Activated CD4-positive, alpha-beta T cell treated with anti-CD3 and anti-CD28 coated beads, Interleukin-10, Interleukin-2, amounts not matched to agents 100 ng/mL and 50 ng/mL, durations not matched to agents 16 hours and 8 hours (primary cell): Measurements from ENCODE around the gene COA1.
"Not testable (repeated sequence)": the region's sequence is repeated elsewhere in the genome, so short reads cannot be mapped to it uniquely, and the experiment has no call there.

Experiments used
- DNase-seq: peaks from one replicate; pipeline ENCODE4 v3.0.0-alpha.2; 2020

The COA1 gene

GRCh38 chr7:43729214-43729923 lies at the start of gene COA1:
Gene COA1 (minus strand): TSS chr7:43729523. CDS start chr7:43648614, 80,909 bp downstream.
- peak; percentile 88 for DNase-seq

DNA sequence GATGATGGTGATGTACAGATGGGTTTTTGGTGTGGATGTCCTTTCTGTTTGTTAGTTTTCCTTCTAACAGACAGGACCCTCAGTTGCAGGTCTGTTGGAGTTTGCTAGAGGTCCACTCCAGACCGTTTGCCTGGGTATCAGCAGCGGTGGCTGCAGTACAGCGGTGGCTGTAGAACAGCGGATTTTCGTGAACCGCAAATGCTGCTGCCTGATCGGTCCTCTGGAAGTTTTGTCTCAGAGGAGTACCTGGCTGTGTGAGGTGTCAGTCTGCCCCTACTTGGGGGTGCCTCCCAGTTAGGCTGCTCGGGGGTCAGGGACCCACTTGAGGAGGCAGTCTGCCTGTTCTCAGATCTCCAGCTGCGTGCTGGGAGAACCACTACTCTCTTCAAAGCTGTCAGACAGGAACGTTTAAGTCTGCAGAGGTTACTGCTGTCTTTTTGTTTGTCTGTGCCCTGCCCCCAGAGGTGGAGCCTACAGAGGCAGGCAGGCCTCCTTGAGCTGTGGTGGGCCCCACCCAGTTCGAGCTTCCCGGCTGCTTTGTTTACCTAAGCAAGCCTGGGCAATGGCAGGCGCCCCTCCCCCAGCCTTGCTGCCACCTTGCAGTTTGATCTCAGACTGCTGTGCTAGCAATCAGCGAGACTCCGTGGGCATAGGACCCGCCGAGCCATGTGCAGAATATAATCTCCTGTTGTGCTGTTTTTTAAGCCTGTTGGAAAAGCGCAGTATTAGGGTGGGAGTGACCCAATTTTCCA lies 49.1 kb upstream of the COA1 start:
- DNase-seq = not testable (repeated sequence)

DNA sequence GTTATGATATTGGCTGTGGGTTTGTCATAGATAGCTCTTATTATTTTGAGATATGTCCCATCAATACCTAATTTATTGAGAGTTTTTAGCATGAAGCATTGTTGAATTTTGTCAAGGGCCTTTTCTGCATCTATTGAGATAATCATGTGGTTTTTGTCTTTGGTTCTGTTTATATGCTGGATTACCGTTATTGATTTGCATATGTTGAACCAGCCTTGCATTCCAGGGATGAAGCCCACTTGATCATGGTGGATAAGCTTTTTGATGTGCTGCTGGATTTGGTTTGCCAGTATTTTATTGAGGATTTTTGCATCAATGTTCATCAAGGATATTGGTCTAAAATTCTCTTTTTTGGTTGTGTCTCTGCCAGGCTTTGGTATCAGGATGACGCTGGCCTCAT lies 45.9 kb upstream of the COA1 start:
- DNase-seq = not testable (repeated sequence)

- DNase-seq = not testable (repeated sequence)
Observed at GRCh38 chr7:43773268-43773667, 43.9 kb upstream of the COA1 start.

- DNase-seq = no peak
Observed at GRCh38 chr7:43771573-43771972, 42.2 kb upstream of the COA1 start.

DNA sequence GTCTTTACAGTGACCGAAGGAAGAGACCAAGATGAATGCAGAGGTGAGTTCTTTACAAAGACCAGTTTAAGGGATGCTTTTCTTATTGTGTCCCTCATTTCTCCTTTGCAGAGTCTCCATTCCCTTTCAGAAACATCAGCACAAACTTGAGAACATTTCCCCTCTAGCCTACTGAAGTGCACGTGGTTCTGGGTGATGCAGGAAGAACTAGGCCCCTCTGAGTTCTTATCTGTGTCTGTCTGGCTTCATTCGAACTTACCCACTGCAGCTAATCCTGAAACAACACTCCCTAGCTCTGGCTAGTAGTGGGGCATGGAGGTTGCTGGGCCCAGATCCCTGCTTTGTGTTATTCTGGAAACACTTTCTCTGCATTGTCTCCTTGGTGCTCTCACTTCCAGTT lies 41.8 kb upstream of the COA1 start:
- no peak for DNase-seq

DNA sequence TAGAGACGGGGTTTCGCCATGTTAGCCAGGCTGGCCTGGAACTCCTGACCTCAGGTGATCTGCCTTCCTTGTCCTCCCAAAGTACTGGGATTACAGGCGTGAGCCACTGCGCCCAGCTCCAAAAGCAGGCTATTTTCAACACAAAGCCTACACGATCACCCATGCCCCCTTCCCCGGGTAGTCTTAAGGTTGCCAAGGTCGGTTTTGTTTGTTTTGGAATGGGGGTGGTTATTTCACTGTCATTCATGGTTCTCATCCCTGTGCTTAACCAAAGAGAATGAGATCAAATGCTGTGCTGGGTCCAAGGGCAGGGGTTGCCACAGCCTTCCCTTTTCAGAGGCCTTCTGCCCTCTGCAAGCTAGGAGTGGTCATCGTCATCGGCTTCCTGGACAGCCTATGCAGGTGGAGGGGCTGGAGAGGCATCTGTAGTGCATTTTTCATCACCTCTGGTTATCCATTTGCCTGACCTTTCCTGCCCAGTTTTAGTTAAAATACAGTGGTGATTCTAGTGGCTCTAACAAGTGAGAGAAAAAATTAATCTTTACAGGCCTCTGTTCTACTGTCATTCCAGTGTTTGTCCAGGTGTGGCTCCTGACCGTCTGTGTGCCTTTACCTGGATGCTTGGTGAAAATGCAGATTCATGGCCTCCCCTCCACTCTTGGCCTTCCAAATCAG lies 40.6 kb upstream of the COA1 start:
- no peak for DNase-seq

DNA sequence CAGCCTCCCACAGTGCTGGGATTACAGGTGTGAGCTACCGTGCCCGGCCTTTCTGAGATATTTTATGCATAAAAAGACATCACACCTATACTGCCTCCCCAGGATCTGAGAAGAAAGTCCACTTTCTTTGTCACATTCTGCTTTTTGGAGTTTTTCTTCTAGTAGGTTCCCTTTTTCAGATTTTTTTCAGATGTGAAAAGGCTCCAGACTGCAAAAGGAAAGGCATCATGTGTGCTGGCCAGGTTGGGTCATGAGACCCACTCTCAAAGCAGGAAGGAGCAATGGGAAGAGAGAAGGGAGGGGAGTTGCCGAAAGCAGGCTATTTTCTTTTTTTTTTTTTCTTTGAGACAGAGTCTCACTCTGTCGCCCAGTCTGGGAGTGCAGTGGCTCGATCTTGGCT lies 40.0 kb upstream of the COA1 start:
- no peak for DNase-seq

- no peak for DNase-seq
Observed at GRCh38 chr7:43768887-43769272, 39.6 kb upstream of the COA1 start.

DNA sequence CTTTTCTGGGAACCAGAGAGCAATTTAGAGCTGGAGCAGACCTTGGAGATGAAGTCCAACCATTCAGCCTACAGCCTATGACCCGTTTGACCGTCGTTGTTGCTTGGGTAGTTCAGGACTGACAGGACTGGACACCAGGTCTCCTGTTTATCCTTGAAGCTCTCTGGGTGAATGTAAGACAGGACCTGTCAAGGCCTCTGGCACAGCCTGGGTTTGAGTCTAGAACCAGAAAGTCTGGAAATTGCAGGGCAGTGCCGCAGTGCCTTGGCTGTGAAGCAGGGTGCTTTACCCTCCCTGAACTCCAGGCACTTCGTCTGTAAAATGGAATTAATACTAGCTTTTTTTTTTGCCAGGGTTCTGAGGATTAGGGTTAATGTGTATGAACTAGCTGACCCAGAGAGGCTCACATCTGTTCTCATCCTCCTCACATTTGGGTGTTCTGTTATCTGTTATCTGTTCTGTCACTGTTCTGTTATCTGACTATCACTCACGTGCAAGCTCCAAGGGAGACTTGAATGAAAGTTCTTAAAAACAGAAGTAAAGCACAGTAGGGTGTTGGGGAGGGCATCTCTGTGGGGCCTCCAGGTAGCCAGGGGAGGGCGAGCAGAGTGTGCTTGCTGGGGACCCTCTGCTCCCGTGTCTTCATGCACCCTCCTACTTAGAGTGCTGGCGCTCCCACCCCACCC lies 39.0 kb upstream of the COA1 start:
- no peak for DNase-seq

DNA sequence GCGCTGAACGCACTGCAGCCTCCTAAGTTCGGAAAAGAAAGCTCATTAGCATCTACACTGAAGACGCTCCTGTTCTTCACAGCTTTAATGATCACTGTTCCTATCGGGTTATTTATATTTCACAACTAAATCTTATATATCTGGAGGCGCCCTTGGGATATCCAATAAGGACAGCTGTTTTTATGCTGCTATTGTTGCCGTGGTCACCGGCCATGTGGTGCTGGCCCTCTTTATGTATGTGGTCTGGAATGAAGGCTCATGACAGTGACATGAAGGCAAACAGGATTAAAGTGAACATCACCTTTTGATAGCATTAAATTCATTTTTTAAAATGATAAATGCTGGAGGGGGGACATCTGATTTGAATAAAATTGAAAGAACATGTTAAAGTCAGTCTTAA lies 38.0 kb upstream of the COA1 start:
- no peak for DNase-seq

- DNase-seq = no peak
Observed at GRCh38 chr7:43766564-43766963, 37.2 kb upstream of the COA1 start.

- DNase-seq = no peak
Observed at GRCh38 chr7:43764807-43765491, 35.6 kb upstream of the COA1 start.

GRCh38 chr7:43764039-43764761 lies 34.9 kb upstream of the COA1 start:
- DNase-seq = no peak

GRCh38 chr7:43763183-43763582 lies 33.9 kb upstream of the COA1 start:
- DNase-seq = no peak

DNA sequence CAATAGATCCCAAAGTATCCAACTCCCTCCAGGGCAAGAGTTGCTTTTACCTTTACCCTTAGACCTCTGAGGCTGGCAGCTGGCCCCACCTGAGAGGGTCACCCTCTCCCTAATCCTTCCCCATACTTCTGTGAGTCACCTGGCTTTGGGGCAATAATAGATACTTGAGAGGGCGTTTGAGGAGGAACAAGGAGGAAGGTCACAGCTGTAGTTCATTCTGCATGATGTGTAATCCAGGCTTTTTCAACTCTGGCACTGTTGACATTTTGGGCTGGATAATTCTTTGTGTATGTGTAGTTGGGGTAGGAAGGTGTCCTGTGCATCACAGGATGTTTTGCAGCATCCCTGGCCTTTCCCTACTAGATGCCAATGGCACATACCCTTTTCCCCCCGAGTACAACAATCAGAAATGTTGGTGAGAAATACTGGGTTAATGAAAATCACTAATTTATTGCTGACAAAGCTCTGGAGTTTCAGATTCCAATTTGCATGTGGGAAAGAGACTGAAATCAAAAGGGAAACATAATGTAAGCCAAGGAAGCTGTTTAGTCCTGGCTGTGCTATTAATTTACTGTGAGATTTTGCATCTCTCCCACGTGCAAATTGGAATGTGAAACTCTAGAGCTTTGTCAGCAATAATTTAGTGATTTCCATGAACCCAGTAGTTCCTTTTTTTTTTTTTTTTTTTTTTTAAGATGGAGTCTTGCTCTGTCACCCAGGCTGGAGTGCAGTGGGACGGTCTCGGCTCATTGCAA lies 32.8 kb upstream of the COA1 start:
- DNase-seq = no peak

- no peak for DNase-seq
Observed at GRCh38 chr7:43761382-43761781, 32.1 kb upstream of the COA1 start.

DNA sequence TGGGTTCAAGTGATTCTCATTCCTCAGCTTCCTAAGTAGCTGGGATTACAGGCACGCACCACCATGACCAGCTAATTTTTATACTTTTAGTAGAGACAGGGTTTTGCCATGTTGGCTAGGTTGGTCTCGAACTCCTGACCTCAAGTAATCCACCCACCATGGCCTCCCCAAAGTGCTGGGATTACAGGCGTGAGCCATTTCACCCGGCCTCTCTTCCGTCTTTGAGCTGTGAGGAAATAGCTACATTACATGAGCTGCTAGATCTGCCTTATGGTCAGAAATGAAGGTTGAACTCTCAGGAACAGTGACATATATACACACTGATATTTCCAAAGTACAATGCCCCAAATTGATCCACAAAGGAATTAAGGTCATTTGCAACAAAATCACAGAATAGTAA lies 31.5 kb upstream of the COA1 start:
- DNase-seq = no peak

DNA sequence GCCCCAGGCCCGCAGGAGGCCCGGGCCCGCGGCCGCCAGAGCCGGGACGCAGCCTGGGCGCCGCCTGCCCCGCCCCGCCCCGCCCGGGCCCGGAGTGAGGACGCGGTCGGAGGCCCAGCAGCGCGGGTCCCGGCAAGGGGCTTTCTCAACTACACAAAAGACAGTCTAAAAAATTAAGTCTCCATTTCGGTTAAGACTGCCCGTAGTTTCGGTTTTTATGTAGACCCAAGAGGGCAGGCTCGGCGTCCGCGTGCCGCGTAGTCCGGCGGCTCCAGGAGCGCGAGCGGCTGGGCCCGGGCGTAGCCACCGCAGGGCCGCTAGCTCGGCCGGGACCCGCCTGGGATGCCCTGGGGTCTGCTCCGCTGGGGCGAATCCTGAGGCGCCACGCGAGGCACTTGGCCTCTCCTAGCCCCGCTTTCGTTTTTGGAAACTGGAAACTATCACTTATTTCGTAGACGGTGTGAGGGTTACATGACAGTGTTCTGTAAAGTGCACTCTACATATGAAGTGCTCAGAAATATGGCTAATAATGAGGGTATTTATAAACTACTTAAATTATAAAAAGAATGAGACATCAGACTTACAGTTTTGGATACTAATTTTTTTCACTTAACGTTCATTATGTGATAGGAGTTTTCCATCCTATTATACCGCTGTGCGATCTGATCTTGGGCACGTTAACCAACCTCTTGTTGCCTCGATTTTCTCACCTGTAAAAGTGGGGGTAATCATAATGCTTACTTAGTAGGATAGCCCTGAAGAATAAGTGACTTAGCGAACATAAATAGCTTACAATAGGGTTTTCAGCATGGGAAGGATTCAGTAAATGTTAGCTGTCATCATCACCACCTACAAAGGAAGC lies 29.7 kb upstream of the COA1 start:
- peak; percentile 54 for DNase-seq
